HG02610 (cell line): ENCODE measurements around the gene DOHH.

ENCODE experiments used
- ATAC-seq: cut with Tn5 transposase; IDR thresholded peaks from one replicate; pipeline ENCODE4 v1.9.1; 2021; ENCODE audit warnings: mild to moderate bottlenecking, moderate library complexity; ENCODE audit not compliant: unreplicated experiment

The DOHH gene

GRCh38 chr19:3444695-3445234 lies 55.7 kb downstream of the DOHH start:
- ATAC-seq = no peak

GRCh38 chr19:3443840-3444694 lies 56.4 kb downstream of the DOHH start:
- no peak for ATAC-seq

- no peak for ATAC-seq
Observed at GRCh38 chr19:3442487-3443071, 57.9 kb downstream of the DOHH start.

- ATAC-seq = no peak
Observed at GRCh38 chr19:3441986-3442329, 58.5 kb downstream of the DOHH start.

- no peak for ATAC-seq
Observed at GRCh38 chr19:3441089-3441985, 59.1 kb downstream of the DOHH start.
